ENCODE results near the gene TTC21B.

Gene TTC21B

DNA sequence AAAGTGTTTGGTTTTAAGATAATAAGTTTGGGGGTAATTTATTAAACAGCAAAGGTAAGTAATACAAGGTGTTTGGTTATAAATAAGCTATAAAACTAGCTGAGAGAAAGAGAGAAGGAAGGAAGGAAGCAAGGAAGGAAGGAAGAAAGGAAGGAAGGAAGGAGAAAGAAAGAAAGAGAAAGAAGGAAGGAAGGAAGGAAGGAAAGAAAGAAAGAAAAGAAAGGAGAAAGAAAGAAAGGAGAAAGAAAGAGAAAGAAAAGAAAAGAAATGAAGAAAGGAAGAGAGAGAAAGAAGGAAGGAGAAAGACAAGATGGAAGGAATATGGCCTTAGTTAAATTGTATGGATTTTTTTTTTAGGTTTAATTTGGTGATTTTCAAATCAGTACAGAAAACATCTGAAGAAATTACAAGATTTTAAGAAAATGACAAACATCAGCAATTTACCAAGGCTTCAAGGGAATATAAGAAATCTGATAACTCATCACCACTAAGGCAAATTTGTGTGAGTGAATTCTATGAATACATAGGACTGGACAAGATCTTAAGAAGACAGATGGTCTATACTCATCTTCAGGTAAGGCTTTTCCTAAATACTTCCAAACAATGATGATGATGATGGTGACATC is 113.1 kb downstream of the TTC21B start:
- in situ Hi-C loops (cut with MboI; ENCODE audit: low sequenced_read_pairs), result no loop called here

DNA sequence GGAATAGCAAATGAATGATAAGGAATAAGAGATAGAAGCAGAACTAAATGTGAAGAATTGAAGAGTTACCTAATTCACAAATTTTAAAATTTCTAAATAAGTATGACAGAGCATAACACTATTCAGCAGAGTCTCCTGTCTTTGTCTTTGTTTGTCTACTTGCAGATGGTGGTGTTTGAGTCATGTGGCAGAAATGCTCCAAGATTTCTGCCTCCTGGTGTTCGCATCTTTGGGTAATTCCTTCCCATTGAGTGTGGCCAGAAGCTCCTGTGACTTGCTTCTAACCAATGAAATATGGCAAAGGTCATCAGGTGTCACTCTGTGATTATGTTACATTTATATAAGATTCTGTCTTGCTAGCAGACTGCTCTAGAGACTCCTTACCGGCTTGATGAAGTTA is 114.0 kb downstream of the TTC21B start:
- in situ Hi-C loops (cut with MboI; ENCODE audit: low sequenced_read_pairs), result no loop called here

DNA sequence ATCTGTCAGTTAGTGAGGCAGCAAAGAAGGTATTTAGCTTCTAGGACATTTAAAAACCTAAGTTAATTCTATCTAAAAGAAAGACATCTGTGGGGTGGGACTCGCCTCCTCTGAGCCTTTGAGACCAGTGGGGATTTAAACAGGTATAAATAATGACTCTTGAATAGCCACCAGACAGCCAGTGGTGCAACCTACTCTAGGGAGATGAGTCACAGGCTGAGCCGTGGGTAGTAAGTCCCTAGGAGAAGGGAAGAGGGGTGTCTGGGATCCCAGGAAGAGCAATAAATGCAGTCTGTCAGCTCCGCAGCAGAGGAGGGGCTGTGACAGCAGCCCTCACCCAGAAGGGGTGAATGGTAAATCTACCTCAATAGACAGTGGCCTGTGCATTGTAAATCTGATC is 116.5 kb downstream of the TTC21B start:
- in situ Hi-C loops (cut with MboI; ENCODE audit: low sequenced_read_pairs), result no loop called here

DNA sequence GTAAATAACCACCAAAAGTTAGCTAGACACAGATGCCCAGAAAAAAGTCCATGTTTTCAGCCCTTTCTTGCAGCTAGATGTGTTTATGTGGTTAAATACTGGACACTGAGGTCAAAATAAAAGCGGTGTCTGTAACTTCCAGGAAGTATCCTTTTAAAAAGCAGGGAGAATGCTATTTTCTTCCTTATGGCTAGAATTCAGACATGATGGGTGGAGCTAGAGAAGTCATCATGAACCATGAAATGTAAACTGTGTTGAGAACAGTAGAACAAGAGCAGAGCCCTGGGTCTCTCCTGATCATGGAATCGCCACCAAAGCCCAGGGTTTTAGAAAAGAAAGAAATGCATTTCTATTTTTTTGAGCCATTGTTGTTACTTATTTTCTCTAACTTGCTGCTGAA is 118.2 kb downstream of the TTC21B start:
- in situ Hi-C loops (cut with MboI; ENCODE audit: low sequenced_read_pairs), result no loop called here

DNA sequence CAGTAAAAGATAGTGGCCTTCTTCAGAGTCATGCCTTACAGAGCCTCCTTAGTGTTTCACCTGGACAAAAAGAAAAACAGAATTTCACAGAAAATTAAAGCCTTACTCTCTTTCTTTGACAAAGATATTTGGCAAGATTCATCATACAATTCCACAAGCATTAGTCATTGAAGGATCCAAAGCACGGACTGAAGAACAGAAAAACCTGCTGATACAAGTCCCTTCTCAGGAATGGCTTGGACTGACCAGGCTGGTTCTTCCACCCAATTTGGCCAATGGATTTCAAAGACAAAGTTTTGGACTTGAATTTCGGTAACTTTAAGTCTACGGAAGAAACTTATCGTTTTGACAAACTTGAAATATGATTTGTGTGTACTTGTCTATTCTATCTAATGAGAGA is 120.4 kb downstream of the TTC21B start:
- in situ Hi-C loops (cut with MboI; ENCODE audit: low sequenced_read_pairs), result no loop called here

DNA sequence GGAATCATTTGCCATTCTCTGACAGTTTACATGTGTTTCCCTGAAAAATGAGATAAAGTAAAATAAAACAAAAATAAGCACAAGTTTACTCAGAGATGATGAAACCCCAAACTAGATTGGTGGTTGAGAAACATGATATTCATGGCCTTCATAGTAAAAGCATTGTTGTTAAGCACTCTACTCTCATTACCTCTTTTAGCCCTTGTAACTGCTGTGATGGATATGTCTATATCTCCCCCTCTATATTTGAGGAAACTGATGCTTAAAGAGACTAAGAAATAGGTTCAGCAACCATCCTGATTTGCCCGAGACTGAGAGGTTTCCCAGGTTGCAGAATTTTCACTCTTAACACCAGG is 125.7 kb downstream of the TTC21B start:
- in situ Hi-C loops (cut with MboI; ENCODE audit: low sequenced_read_pairs), result no loop called here

DNA sequence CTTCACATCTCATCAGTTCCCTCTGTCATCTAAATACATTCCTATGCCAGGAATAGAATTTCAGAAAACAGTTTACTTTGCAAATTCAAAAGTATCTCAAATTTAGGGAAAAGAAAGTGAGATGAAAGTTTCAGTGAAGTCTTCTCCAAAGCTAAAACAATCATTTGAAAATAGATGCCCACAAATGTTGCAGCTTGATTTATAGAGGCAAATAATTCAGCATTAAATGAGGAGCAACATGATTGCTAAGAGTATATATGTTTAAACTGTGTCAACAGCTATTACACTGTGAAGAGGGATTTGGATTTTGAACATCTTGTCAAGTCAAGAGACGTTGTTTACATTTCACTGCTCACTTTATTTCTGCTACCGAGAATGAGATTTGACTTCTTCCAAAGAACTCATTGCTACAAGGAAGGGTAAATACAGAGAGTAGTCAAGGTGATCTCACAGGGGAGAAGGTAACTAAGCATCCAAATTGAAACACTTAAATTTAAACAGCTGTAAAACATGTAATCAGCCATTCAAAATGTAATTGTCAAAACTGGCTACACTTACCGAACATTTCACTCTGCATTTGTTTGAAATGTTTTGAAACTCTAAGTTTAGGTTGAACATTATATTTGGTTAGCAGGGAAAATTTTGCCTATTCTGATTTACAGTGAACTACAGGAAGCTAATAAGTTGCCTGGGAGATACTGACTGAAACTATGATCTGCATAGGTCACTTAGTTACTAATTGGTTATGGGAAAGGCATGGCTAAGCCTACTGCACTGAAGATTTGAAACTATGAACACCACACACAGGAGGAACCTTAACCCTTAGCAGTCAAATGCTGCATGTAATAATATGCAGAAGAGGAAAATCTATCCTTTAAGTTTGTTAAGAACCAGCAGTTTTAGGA is 126.3 kb downstream of the TTC21B start:
- in situ Hi-C loops (cut with MboI; ENCODE audit: low sequenced_read_pairs), result no loop called here

DNA sequence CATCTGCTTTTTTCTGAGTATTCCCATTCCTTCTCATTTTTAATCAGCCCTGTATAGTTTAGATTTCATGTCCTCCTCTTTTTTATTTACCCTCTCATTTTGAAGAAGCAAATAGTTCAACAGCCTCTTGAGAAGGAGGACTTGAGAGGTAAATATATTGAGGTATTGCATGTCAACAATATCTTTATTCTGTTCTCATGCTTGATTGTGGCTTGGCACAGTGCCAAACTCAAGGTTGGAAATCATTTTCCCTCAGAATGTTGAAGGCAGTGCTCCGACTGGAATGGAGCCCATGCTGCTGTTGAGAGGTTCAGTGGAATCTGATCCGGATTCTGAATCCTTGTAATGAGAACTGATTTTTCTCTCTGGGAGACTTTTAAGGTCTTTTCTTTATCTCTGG is 128.5 kb downstream of the TTC21B start:
- in situ Hi-C loops (cut with MboI; ENCODE audit: low sequenced_read_pairs), result no loop called here

Data from HL-60/S4 (cell line).